H9 (cell line): ENCODE data around the gene RGS6. TPM values are rescaled to one million over a fixed set of nuclear protein-coding genes. Genes with fewer than 3 reads are reported as not detected.

Experiments used
- DNase-seq: peaks from one replicate; pipeline ENCODE4 v3.0.0-alpha.2; 2017
- H2AFZ ChIP-seq: one replicate; pipeline ENCODE4 v1.6.1; 2013; ENCODE audit warnings: mild to moderate bottlenecking, low read length, control low read depth, moderate library complexity
- H2AK5ac ChIP-seq: 2 replicates; pipeline ENCODE4 v1.6.1; 2013; ENCODE audit warnings: low read length, control low read depth, mixed read lengths; ENCODE audit not compliant: insufficient read length
- H2BK120ac ChIP-seq: one replicate; pipeline ENCODE4 v1.6.1; 2013; ENCODE audit warnings: low read depth, mild to moderate bottlenecking, low read length, control low read depth, inconsistent platforms; ENCODE audit not compliant: poor library complexity, severe bottlenecking
- H2BK12ac ChIP-seq: 2 replicates; pipeline ENCODE4 v1.6.1; 2013; ENCODE audit warnings: low read length, control low read depth, mixed read lengths, low read depth; ENCODE audit not compliant: insufficient read length
- H2BK15ac ChIP-seq: 2 replicates; pipeline ENCODE4 v1.6.1; 2013; ENCODE audit warnings: low read depth, low read length, control low read depth
- H2BK20ac ChIP-seq: one replicate; pipeline ENCODE4 v1.6.1; 2013; ENCODE audit warnings: low read depth, mild to moderate bottlenecking, low read length, control low read depth, inconsistent platforms; ENCODE audit not compliant: poor library complexity, severe bottlenecking
- H2BK5ac ChIP-seq: 2 replicates; pipeline ENCODE4 v1.6.1; 2013; ENCODE audit warnings: low read length, control low read depth, mixed read lengths; ENCODE audit not compliant: insufficient read length
- H3K14ac ChIP-seq: 2 replicates; pipeline ENCODE4 v1.6.1; 2013; ENCODE audit warnings: low read length, control low read depth; ENCODE audit not compliant: insufficient read depth
- H3K18ac ChIP-seq: 2 replicates; pipeline ENCODE4 v1.6.1; 2013; ENCODE audit warnings: low read depth, mild to moderate bottlenecking, mixed read lengths, low read length, control low read depth; ENCODE audit not compliant: insufficient read length
- H3K23ac ChIP-seq: 2 replicates; pipeline ENCODE4 v1.6.1; 2013; ENCODE audit warnings: low read length, control low read depth, mixed read lengths, low read depth; ENCODE audit not compliant: insufficient read length
- H3K23me2 ChIP-seq: 2 replicates; pipeline ENCODE4 v1.6.1; 2013; ENCODE audit warnings: low read depth, mild to moderate bottlenecking, mixed read lengths, low read length, control low read depth; ENCODE audit not compliant: insufficient read length, poor library complexity, severe bottlenecking
- H3K27ac ChIP-seq: 2 replicates; pipeline ENCODE4 v1.5.1; 2013; ENCODE audit warnings: low read length, control low read depth, mixed read lengths, low read depth; ENCODE audit not compliant: insufficient read length
- H3K27me3 ChIP-seq: 2 replicates; pipeline ENCODE4 v1.6.1; 2013; ENCODE audit warnings: low read length, control low read depth, inconsistent platforms; ENCODE audit not compliant: insufficient read depth
- H3K4ac ChIP-seq: 2 replicates; pipeline ENCODE4 v1.6.1; 2013; ENCODE audit warnings: low read depth, mild to moderate bottlenecking, control low read depth, inconsistent platforms, low read length, moderate library complexity
- H3K4me1 ChIP-seq: 2 replicates; pipeline ENCODE4 v1.6.1; 2013; ENCODE audit warnings: low read length, control low read depth, inconsistent platforms; ENCODE audit not compliant: insufficient read depth
- H3K4me2 ChIP-seq: 2 replicates; pipeline ENCODE4 v1.6.1; 2013; ENCODE audit warnings: low read length, control low read depth, mixed read lengths; ENCODE audit not compliant: insufficient read length, insufficient read depth
- H3K56ac ChIP-seq: 2 replicates; pipeline ENCODE4 v1.6.1; 2013; ENCODE audit warnings: low read depth, mild to moderate bottlenecking, mixed read lengths, low read length, control low read depth; ENCODE audit not compliant: insufficient read length
- H3K79me1 ChIP-seq: 2 replicates; pipeline ENCODE4 v1.6.1; 2013; ENCODE audit warnings: low read depth, mild to moderate bottlenecking, moderate library complexity, low read length, control low read depth, inconsistent platforms; ENCODE audit not compliant: insufficient read depth, poor library complexity, severe bottlenecking
- H3K79me2 ChIP-seq: 2 replicates; pipeline ENCODE4 v1.6.1; 2013; ENCODE audit warnings: low read length, control low read depth, inconsistent platforms; ENCODE audit not compliant: insufficient read depth
- H3K9ac ChIP-seq: 2 replicates; pipeline ENCODE4 v1.6.1; 2013; ENCODE audit warnings: low read length, control low read depth, mixed read lengths; ENCODE audit not compliant: insufficient read length; ENCODE audit errors: extremely low read depth
- H3K9me3 ChIP-seq: one replicate; pipeline ENCODE4 v1.6.1; 2013; ENCODE audit warnings: low read depth, low read length, inconsistent platforms; ENCODE audit not compliant: control insufficient read depth
- H3T11ph ChIP-seq: one replicate; pipeline ENCODE4 v1.6.1; 2013; ENCODE audit warnings: mild to moderate bottlenecking, low read length, control low read depth, inconsistent platforms
- H4K20me1 ChIP-seq: one replicate; pipeline ENCODE4 v1.6.1; 2013; ENCODE audit not compliant: control insufficient read depth, insufficient read length, insufficient read depth
- H4K5ac ChIP-seq: 2 replicates; pipeline ENCODE4 v1.6.1; 2013; ENCODE audit warnings: low read depth, mild to moderate bottlenecking, mixed read lengths, low read length, control low read depth; ENCODE audit not compliant: insufficient read length
- H4K8ac ChIP-seq: replicated peaks from 2 replicates; pipeline ENCODE4 v1.6.1; 2013; ENCODE audit warnings: low read length, control low read depth, mixed read lengths, low read depth; ENCODE audit not compliant: insufficient read length
- H4K91ac ChIP-seq: 2 replicates; pipeline ENCODE4 v1.6.1; 2013; ENCODE audit warnings: low read depth, mild to moderate bottlenecking, moderate library complexity, mixed read lengths, low read length, control low read depth; ENCODE audit not compliant: insufficient read length
- H3K27ac Mint-ChIP-seq, 3 experiments: 2 replicates in 2 of 3; 3 replicates in 1 of 3; pipeline ENCODE4 v1.8.0; 2020 to 2021; ENCODE audit warnings: mixed read lengths in 3 of 3, mild to moderate bottlenecking in 1 of 3, moderate library complexity in 1 of 3
- H3K27me3 Mint-ChIP-seq: 2 replicates; pipeline ENCODE4 v1.8.0; 2021; ENCODE audit warnings: low read depth, mild to moderate bottlenecking, moderate library complexity, mixed read lengths
- H3K36me3 Mint-ChIP-seq, 3 experiments: 2 replicates in 2 of 3; 3 replicates in 1 of 3; pipeline ENCODE4 v1.8.0; 2020 to 2021; ENCODE audit warnings: low read depth in 3 of 3, mixed read lengths in 3 of 3; ENCODE audit not compliant: insufficient read depth in 1 of 3
- H3K4me1 Mint-ChIP-seq, 2 experiments: 2 replicates each; pipeline ENCODE4 v1.8.0; 2020; ENCODE audit warnings: mixed read lengths in 2 of 2
- H3K4me3 Mint-ChIP-seq, 2 experiments: 2 replicates in 1 of 2; 3 replicates in 1 of 2; pipeline ENCODE4 v1.8.0; 2020 to 2021; ENCODE audit warnings: mild to moderate bottlenecking in 2 of 2, mixed read lengths in 2 of 2, moderate library complexity in 1 of 2
- H3K9me3 Mint-ChIP-seq, 2 experiments: 2 replicates in 1 of 2; 3 replicates in 1 of 2; pipeline ENCODE4 v1.8.0; 2020; ENCODE audit warnings: mild to moderate bottlenecking in 2 of 2, mixed read lengths in 2 of 2, moderate library complexity in 1 of 2
- CTCF ChIP-seq: fragments of 200-600 bp; sonication (generic); conservative IDR thresholded peaks from 3 replicates; pipeline ENCODE4 v1.8.0; 2021; ENCODE audit warnings: antibody characterized with exemption, mild to moderate bottlenecking
- WGBS: extraction: QIAGEN DNeasy Blood & Tissue Kit; methylation state at CpG from one replicate; pipeline ENCODE4 v1.1.7; 2013; ENCODE audit warnings: missing lambda C conversion rate, low lambda C conversion rate, mixed read lengths; ENCODE audit not compliant: insufficient read length; ENCODE audit errors: extremely low coverage; 5-methylcytosine and 5-hydroxymethylcytosine counted together
- total RNA-seq: library from RNA; stranded (reverse); gene quantifications from 2 replicates; pipeline ENCODE4 v1.2.1, GENCODE V29; 2021

The RGS6 gene
- total RNA-seq, 1 experiment from 2014 or later = 3.0 TPM

- Histone ChIP-seq H3K4me2 (no peak overlapping the region), H3K23me2 (no peaks in the 10 kb centered on the region), H3K4ac (no peak overlapping the region), H3T11ph (no peak overlapping the region), H2BK12ac (no peak overlapping the region), H2BK15ac (no peak overlapping the region), H3K4me1 (no peaks in the 10 kb centered on the region), H3K14ac (no peak overlapping the region), H3K27me3 (no peaks in the 10 kb centered on the region), H3K27ac (no peak overlapping the region), H3K18ac (no peak overlapping the region), H3K79me2 (no peaks in the 10 kb centered on the region), H4K20me1 (no peaks in the 10 kb centered on the region), H3K9ac (no peak overlapping the region), H4K8ac (no peak overlapping the region), H3K56ac (no peak overlapping the region), H4K91ac (no peak overlapping the region), H2AFZ (no peak overlapping the region), H2BK120ac (no peak overlapping the region), H3K79me1 (no peaks in the 10 kb centered on the region), H3K23ac (no peak overlapping the region), H2BK5ac (no peak overlapping the region), H2BK20ac (no peak overlapping the region), H3K9me3 (no peaks in the 10 kb centered on the region), H4K5ac (no peak overlapping the region), H2AK5ac (no peak overlapping the region)
- H3K27ac Mint-ChIP-seq = no peak overlapping the region
- peaks cover 0 to 4% (median 4%) of the 10 kb centered on the region in 3 experiments; a peak in 3 of 7 replicates for H3K36me3 Mint-ChIP-seq
- no CpG with 5 or more reads among the region's 1 CpG for WGBS
- no peak for DNase-seq
- H3K4me1 Mint-ChIP-seq = peaks cover 12 to 17% of the 10 kb centered on the region in 2 experiments
- H3K4me3 Mint-ChIP-seq = no peak overlapping the region
- no peak for TF ChIP-seq CTCF
- H3K27me3 Mint-ChIP-seq = peaks cover 1% of the 10 kb centered on the region; the same call in 1 of the 2 replicates
- H3K9me3 Mint-ChIP-seq = peaks cover 7 to 8% of the 10 kb centered on the region in 2 experiments
Measured at GRCh38 chr14:72311116-72311515, 378.9 kb downstream of the RGS6 start.
